ENCODE results near the gene CCDC157. TPM values are rescaled to one million over a fixed set of nuclear protein-coding genes. Genes with fewer than 3 reads are reported as not detected.

Gene CCDC157
- polyA plus RNA-seq, 1 experiment = 1.6 TPM

- no peak for TF ChIP-seq CTCF (IDR thresholded peaks at IDR 0.05; ENCODE audit: insufficient read depth, low read depth, low read length)
- DNase-seq (ENCODE audit: low read depth) = no peak
- CTCF ChIA-PET = interaction anchor here (0.7 to 1.1 kb wide), 4 partner anchors 8 to 18 kb away, joined by 3 to 5 read pairs (median 3); partner anchors contain the start of gene SEC14L2
- Histone ChIP-seq H3K36me3 (ENCODE audit: control insufficient read depth, insufficient read depth, low read length) (peaks cover 30% of the 10 kb centered on the region), H3K27me3 (ENCODE audit: control insufficient read depth, insufficient read depth, low read length) (no peaks in the 10 kb centered on the region), H3K4me3 (ENCODE audit: low read depth, low read length) (no peak overlapping the region)
- POLR2A ChIA-PET = no interaction called here
Observed at GRCh38 chr22:30414525-30415047, 57.8 kb downstream of the CCDC157 start.

- peaks cover 22% of the 10 kb centered on the region for H3K36me3 ChIP-seq (ENCODE audit: control insufficient read depth, insufficient read depth, low read length)
- no peak overlapping the region for H3K4me3 ChIP-seq (ENCODE audit: low read depth, low read length)
- ChIA-PET CTCF (no interaction called here), POLR2A (no interaction called here)
- no peak for DNase-seq (ENCODE audit: low read depth)
- H3K27me3 ChIP-seq (ENCODE audit: control insufficient read depth, insufficient read depth, low read length) = no peaks in the 10 kb centered on the region
- no peak for TF ChIP-seq CTCF (IDR thresholded peaks at IDR 0.05; ENCODE audit: insufficient read depth, low read depth, low read length)
Observed at GRCh38 chr22:30416403-30416802, 59.6 kb downstream of the CCDC157 start.

GRCh38 chr22:30416837-30417236, 60.0 kb downstream of the CCDC157 start:
- no peak for DNase-seq (ENCODE audit: low read depth)
- ChIA-PET POLR2A (no interaction called here), CTCF (interaction anchor here (1.8 kb wide), 1 partner anchor 28 kb away, joined by 4 read pairs; no protein-coding TSS in a partner anchor)
- Histone ChIP-seq H3K4me3 (ENCODE audit: low read depth, low read length) (no peak overlapping the region), H3K27me3 (ENCODE audit: control insufficient read depth, insufficient read depth, low read length) (no peaks in the 10 kb centered on the region), H3K36me3 (ENCODE audit: control insufficient read depth, insufficient read depth, low read length) (peaks cover 20% of the 10 kb centered on the region)
- TF ChIP-seq CTCF (IDR thresholded peaks at IDR 0.05; ENCODE audit: insufficient read depth, low read depth, low read length) = no peak

GRCh38 chr22:30420347-30421125, 63.7 kb downstream of the CCDC157 start:
- no peak for TF ChIP-seq CTCF (IDR thresholded peaks at IDR 0.05; ENCODE audit: insufficient read depth, low read depth, low read length)
- Histone ChIP-seq H3K36me3 (ENCODE audit: control insufficient read depth, insufficient read depth, low read length) (peaks cover 13% of the 10 kb centered on the region), H3K4me3 (ENCODE audit: low read depth, low read length) (no peak overlapping the region), H3K27me3 (ENCODE audit: control insufficient read depth, insufficient read depth, low read length) (no peaks in the 10 kb centered on the region)
- ChIA-PET POLR2A (no interaction called here), CTCF (interaction anchor here (1.5 kb wide), 1 partner anchor 19 kb away, joined by 4 read pairs; no protein-coding TSS in a partner anchor)
- DNase-seq (ENCODE audit: low read depth) = peak; percentile 52

- no peak for TF ChIP-seq CTCF (IDR thresholded peaks at IDR 0.05; ENCODE audit: insufficient read depth, low read depth, low read length)
- no peaks in the 10 kb centered on the region for H3K27me3 ChIP-seq (ENCODE audit: control insufficient read depth, insufficient read depth, low read length)
- CTCF ChIA-PET = interaction anchor here (0.8 to 6.3 kb wide), 8 partner anchors 8 to 158 kb away, joined by 3 to 37 read pairs (median 3); partner anchors contain the start of gene CASTOR1
- no peak overlapping the region for H3K4me3 ChIP-seq (ENCODE audit: low read depth, low read length)
- POLR2A ChIA-PET = interaction anchor here (0.6 to 0.9 kb wide), 2 partner anchors 9 to 13 kb away, joined by 4 to 5 read pairs; no protein-coding TSS in a partner anchor
- no peak for DNase-seq (ENCODE audit: low read depth)
- peaks cover 4% of the 10 kb centered on the region for H3K36me3 ChIP-seq (ENCODE audit: control insufficient read depth, insufficient read depth, low read length)
Observed at GRCh38 chr22:30421695-30422480, 65.1 kb downstream of the CCDC157 start.

Measured in BJ (cell line).